Fibroblast of skin of right biceps (primary cell): ENCODE measurements around the gene ZBTB25.

ENCODE experiments used
- DNase-seq: peaks from one replicate; pipeline ENCODE4 v3.0.0-alpha.2; 2013

Gene ZBTB25

GRCh38 chr14:64515053-64515452, 11.4 kb upstream of the ZBTB25 start:
- DNase-seq, result no peak

- DNase-seq, result no peak
Measured at GRCh38 chr14:64513271-64513670, 9.6 kb upstream of the ZBTB25 start.

- peak; percentile 64 for DNase-seq
Measured at GRCh38 chr14:64510825-64511671, 7.4 kb upstream of the ZBTB25 start.

GRCh38 chr14:64509036-64509435, 5.4 kb upstream of the ZBTB25 start:
- DNase-seq, result no peak

- DNase-seq, result no peak
Measured at GRCh38 chr14:64508215-64508776, 4.7 kb upstream of the ZBTB25 start.

- peak; percentile 18 for DNase-seq
Measured at GRCh38 chr14:64507376-64508156, 3.9 kb upstream of the ZBTB25 start.

- no peak for DNase-seq
Measured at GRCh38 chr14:64506721-64507120, 3.1 kb upstream of the ZBTB25 start.

- peak; percentile 92 for DNase-seq
Measured at GRCh38 chr14:64504897-64505794, 1.5 kb upstream of the ZBTB25 start.

GRCh38 chr14:64504310-64504896, 765 bp upstream of the ZBTB25 start, which contains the start of gene ZBTB1:
TSS of gene ZBTB1 (plus strand) at chr14:64504770. CDS start at chr14:64521505, 16,735 bp downstream.
- peak; percentile 90 for DNase-seq

- DNase-seq, result no peak
Measured at GRCh38 chr14:64502887-64503433, 678 bp downstream of the ZBTB25 start.

GRCh38 chr14:64502456-64502855, 1.2 kb downstream of the ZBTB25 start:
- no peak for DNase-seq

GRCh38 chr14:64501411-64502171, 2.0 kb downstream of the ZBTB25 start:
- peak; percentile 74 for DNase-seq

GRCh38 chr14:64500088-64500487, 3.5 kb downstream of the ZBTB25 start:
- no peak for DNase-seq

- no peak for DNase-seq
Measured at GRCh38 chr14:64496764-64497163, 6.9 kb downstream of the ZBTB25 start.

- no peak for DNase-seq
Measured at GRCh38 chr14:64495252-64495651, 8.4 kb downstream of the ZBTB25 start.

- DNase-seq, result no peak
Measured at GRCh38 chr14:64493455-64493854, 10.2 kb downstream of the ZBTB25 start.

GRCh38 chr14:64491637-64492036, 12.0 kb downstream of the ZBTB25 start:
- DNase-seq, result no peak

- no peak for DNase-seq
Measured at GRCh38 chr14:64488590-64489099, 15.0 kb downstream of the ZBTB25 start.

- peak; percentile 36 for DNase-seq
Measured at GRCh38 chr14:64478634-64479250, 24.9 kb downstream of the ZBTB25 start.

- no peak for DNase-seq
Measured at GRCh38 chr14:64476438-64476837, 27.2 kb downstream of the ZBTB25 start.
